Sigmoid colon (tissue), 7 donors: Measurements from ENCODE around the gene CLEC16A. TPM values are rescaled to one million over a fixed set of nuclear protein-coding genes. Genes with fewer than 3 reads are reported as not detected.
A peak's percentile ranks its signal among the peaks of the same experiment; 100 is the strongest.

ENCODE experiments used
- DNase-seq: peaks from one replicate; pipeline ENCODE4 v3.0.0-alpha.2; 2019
- H3K27ac ChIP-seq, 4 donors: fragments of 200-600 bp; sonication (generic); one replicate each; pipeline ENCODE4 v1.5.1; 2016 to 2019; ENCODE audit warnings: mild to moderate bottlenecking in 1 of 4
- H3K27me3 ChIP-seq, 3 donors: fragments of 200-600 bp; sonication (generic); one replicate each; pipeline ENCODE4 v1.5.1; 2019; ENCODE audit warnings: mild to moderate bottlenecking in 1 of 3
- H3K36me3 ChIP-seq, 4 donors: fragments of 200-600 bp; sonication (generic); one replicate each; pipeline ENCODE4 v1.5.1; 2016 to 2019
- H3K4me1 ChIP-seq, 4 donors: fragments of 200-600 bp; sonication (generic); one replicate each; pipeline ENCODE4 v1.5.1; 2017 to 2019
- H3K4me3 ChIP-seq, 4 donors: fragments of 200-600 bp; sonication (generic); one replicate each; pipeline ENCODE4 v1.5.1; 2017 to 2019; ENCODE audit warnings: mild to moderate bottlenecking in 2 of 4, moderate library complexity in 1 of 4
- H3K9me3 ChIP-seq, 4 donors: fragments of 200-600 bp in 3 of 4; sonication (generic) in 3 of 4; one replicate each; pipeline versions ENCODE4 v1.5.1 to v1.6.1; 2013 to 2019
- EP300 ChIP-seq, 4 donors: sonication (generic); formaldehyde crosslinking; IDR thresholded peaks; one replicate each; pipeline ENCODE4 v1.6.1; 2017; ENCODE audit warnings: antibody characterized with exemption in 4 of 4
- POLR2A ChIP-seq, 2 donors: fragments of 450-650 bp; IDR thresholded peaks; one replicate each; pipeline ENCODE4 v1.6.1; 2016; ENCODE audit warnings: antibody characterized with exemption in 2 of 2, mild to moderate bottlenecking in 2 of 2, moderate library complexity in 2 of 2
- POLR2AphosphoS5 ChIP-seq, 4 donors: sonication (generic); formaldehyde crosslinking; IDR thresholded peaks; one replicate each; pipeline ENCODE4 v1.6.1; 2017; ENCODE audit warnings: antibody characterized with exemption in 4 of 4
- WGBS, 2 donors: extraction: QIAGEN DNeasy Blood & Tissue Kit; methylation state at CpG; one replicate each; pipeline ENCODE4 v1.1.7; 2013; 5-methylcytosine and 5-hydroxymethylcytosine counted together
- intact Hi-C: fragments of 100-400 bp; cut with DNase I; formaldehyde crosslinking; loops from one replicate; pipeline ENCODE4 v1.15.1; 2023
- polyA plus RNA-seq, 3 donors: library from polyadenylated mRNA; stranded (reverse); fragments of 200-250 nt; gene quantifications; one replicate each; pipeline ENCODE4 v1.2.3, GENCODE V29; 2013
- total RNA-seq, 4 donors: library from RNA; depleted of rRNA; stranded (reverse); fragments of >200 nt; gene quantifications; one replicate each; pipeline ENCODE4 v1.1.0, GENCODE V29; 2016
- TF ChIP-seq, protein P1 (sequence below), 4 experiments: fragments of 450-650 bp in 3 of 4; fragments of 200-600 bp in 1 of 4; IDR thresholded peaks; one replicate each; pipeline ENCODE4 v1.5.1; 2016 to 2019; ENCODE audit warnings: antibody characterized with exemption in 4 of 4, mild to moderate bottlenecking in 3 of 4, moderate library complexity in 2 of 4
- donor health status: healthy with polysubstance abuse.
- donor health status: Bipolar disorder and iron deficiency.
- donor health status: healthy.

The CLEC16A gene
- total and polyA plus RNA-seq, 7 donors: 9.6 to 35.2 (median 24.6) TPM

DNA sequence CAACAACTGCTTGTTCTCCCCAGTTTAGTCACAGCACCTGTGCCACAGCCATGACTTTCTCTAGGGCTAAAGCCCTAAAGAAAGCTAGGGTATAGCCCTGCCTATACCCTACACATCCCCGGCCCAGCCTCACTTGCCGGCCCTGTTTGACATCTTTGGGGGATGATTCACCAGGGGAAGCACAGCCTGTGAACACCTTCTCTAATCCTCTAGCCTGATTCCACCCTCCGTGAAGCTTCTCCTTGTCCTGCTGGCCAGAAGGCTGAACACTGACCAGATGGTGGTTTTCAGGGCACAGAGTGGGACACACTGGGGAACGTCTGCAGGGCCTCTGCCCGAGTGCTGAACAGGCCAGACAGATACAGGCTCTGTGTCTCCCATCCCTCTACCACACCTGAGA, 6.0 kb downstream of the CLEC16A start:
- DNase-seq: no peak
- intact Hi-C loops: no loop called here
- Histone ChIP-seq H3K4me3 (no peak overlapping the region), H3K4me1 (peaks cover 0 to 50% (median 37%) of the 10 kb centered on the region in 4 donors), H3K27me3 (no peaks in the 10 kb centered on the region), H3K9me3 (no peaks in the 10 kb centered on the region), H3K27ac (no peak overlapping the region), H3K36me3 (no peaks in the 10 kb centered on the region)
- 76 to 81% methylated on average over 5 of the region's 5 CpGs for whole genome bisulfite sequencing, 2 donors
- no peak for TF ChIP-seq POLR2A (IDR thresholded peaks at IDR 0.05)

DNA sequence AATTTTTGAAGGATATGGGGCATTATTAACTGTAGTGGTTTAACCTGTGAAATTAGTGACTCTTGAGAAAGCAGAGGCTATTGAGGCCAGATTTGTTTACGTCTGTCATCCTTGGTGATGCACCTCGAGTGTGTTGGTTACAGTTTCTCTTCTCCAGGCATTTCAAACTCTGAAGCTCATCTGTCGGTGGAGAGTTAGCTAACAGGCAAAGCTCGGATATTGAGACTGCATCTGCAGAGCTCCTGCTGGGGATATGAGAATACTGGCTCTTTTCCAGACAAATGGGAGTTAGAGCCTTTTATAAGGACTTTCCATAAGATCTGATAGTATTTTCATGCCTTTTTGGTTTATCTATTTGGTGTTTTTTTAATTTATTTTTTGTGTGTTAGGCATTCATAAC, 6.7 kb downstream of the CLEC16A start:
- Histone ChIP-seq H3K27me3 (no peaks in the 10 kb centered on the region), H3K9me3 (no peaks in the 10 kb centered on the region), H3K4me3 (no peak overlapping the region), H3K36me3 (no peaks in the 10 kb centered on the region), H3K4me1 (peaks cover 0 to 44% (median 31%) of the 10 kb centered on the region in 4 donors), H3K27ac (no peak overlapping the region)
- no peak for DNase-seq
- TF ChIP-seq, protein P1, sequence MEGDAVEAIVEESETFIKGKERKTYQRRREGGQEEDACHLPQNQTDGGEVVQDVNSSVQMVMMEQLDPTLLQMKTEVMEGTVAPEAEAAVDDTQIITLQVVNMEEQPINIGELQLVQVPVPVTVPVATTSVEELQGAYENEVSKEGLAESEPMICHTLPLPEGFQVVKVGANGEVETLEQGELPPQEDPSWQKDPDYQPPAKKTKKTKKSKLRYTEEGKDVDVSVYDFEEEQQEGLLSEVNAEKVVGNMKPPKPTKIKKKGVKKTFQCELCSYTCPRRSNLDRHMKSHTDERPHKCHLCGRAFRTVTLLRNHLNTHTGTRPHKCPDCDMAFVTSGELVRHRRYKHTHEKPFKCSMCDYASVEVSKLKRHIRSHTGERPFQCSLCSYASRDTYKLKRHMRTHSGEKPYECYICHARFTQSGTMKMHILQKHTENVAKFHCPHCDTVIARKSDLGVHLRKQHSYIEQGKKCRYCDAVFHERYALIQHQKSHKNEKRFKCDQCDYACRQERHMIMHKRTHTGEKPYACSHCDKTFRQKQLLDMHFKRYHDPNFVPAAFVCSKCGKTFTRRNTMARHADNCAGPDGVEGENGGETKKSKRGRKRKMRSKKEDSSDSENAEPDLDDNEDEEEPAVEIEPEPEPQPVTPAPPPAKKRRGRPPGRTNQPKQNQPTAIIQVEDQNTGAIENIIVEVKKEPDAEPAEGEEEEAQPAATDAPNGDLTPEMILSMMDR (IDR thresholded peaks at IDR 0.05): no peak
- TF ChIP-seq POLR2A (IDR thresholded peaks at IDR 0.05) (no peak), EP300 (IDR thresholded peaks at IDR 0.05) (no peak), POLR2AphosphoS5 (IDR thresholded peaks at IDR 0.05) (no peak)
- 65 to 73% methylated on average over 4 of the region's 4 CpGs for WGBS, 2 donors
- intact Hi-C loops: no loop called here

- TF ChIP-seq POLR2A (IDR thresholded peaks at IDR 0.05) (no peak), POLR2AphosphoS5 (IDR thresholded peaks at IDR 0.05) (no peak), EP300 (IDR thresholded peaks at IDR 0.05) (no peak)
- TF ChIP-seq, protein P1 (IDR thresholded peaks at IDR 0.05): no peak
- intact Hi-C loops: no loop called here
- H3K36me3 ChIP-seq: peaks cover 0 to 8% (median 3%) of the 10 kb centered on the region in 4 donors
- no peak overlapping the region for H3K4me3 ChIP-seq
- H3K9me3 ChIP-seq: no peaks in the 10 kb centered on the region
- WGBS, 2 donors: 90 to 92% methylated on average over 7 of the region's 7 CpGs
- DNase-seq: no peak
- H3K27ac ChIP-seq: no peak overlapping the region
- peaks cover 0 to 25% (median 20%) of the 10 kb centered on the region in 4 donors for H3K4me1 ChIP-seq
- H3K27me3 ChIP-seq: no peaks in the 10 kb centered on the region
These were observed 10.5 kb downstream of the CLEC16A start for GRCh38 chr16:10954903-10955302.

- 75 to 83% methylated on average over 6 of the region's 6 CpGs for WGBS, 2 donors
- intact Hi-C loops: no loop called here
These were observed 13.6 kb downstream of the CLEC16A start for GRCh38 chr16:10957771-10958482.

DNA sequence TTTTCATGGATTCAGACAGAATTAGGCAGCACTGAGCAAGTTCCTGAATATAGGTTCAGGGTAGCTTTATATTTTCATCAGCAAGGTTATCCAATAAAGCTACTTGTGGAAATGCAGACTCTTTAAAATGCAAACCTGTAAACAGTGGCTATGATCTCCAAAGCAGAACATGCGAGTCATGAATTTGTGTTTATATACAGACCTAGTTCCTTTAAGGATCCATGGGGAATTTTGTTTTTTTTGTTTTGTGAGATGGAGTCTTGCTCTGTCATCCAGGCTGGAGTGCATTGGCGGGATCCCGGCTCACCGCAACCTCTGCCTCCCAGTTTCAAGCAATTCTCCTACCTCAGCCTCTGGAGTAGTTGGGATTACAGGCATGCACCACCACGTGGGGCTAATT, 14.8 kb downstream of the CLEC16A start:
- Histone ChIP-seq H3K27ac (peak overlapping the region in 1 of 4 donors; percentile 30), H3K4me3 (no peak overlapping the region), H3K36me3 (peaks cover 0 to 23% (median 13%) of the 10 kb centered on the region in 4 donors), H3K9me3 (no peaks in the 10 kb centered on the region), H3K4me1 (peaks cover 0 to 23% (median 14%) of the 10 kb centered on the region in 4 donors), H3K27me3 (no peaks in the 10 kb centered on the region)
- no peak for DNase-seq
- TF ChIP-seq EP300 (IDR thresholded peaks at IDR 0.05): no peak
- intact Hi-C loops: no loop called here
- WGBS, 2 donors: 89 to 92% methylated on average over 5 of the region's 5 CpGs

More at GRCh38 chr16:10957771-10958482, 13.6 kb downstream of the CLEC16A start:
- TF ChIP-seq POLR2A (IDR thresholded peaks at IDR 0.05): no peak
- Histone ChIP-seq H3K27me3 (no peaks in the 10 kb centered on the region), H3K36me3 (peaks cover 0 to 14% (median 7%) of the 10 kb centered on the region in 4 donors), H3K9me3 (no peaks in the 10 kb centered on the region), H3K4me3 (no peak overlapping the region), H3K27ac (no peak overlapping the region), H3K4me1 (peaks cover 0 to 27% (median 19%) of the 10 kb centered on the region in 4 donors)
- DNase-seq: no peak

DNA sequence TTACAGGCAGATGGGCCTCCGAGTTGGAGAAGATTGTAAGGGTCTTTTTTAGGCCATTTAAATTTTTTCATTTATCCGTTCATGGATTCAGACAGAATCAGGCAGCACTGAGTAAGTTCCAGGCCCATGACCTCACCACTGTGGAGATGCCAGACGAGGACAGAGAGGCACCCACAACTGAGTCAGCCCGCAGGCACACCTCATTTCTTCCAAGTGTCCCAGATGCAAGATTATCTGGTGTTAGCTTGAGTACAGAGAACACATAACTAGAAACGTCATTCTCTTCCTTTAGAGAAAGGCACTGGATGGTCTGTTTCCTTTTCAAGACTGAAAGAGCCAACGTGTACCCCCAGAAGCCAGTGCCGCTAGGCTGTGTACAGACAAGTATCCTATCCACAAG, 16.9 kb downstream of the CLEC16A start:
- intact Hi-C loops: loop anchor here (10.0 kb wide), 2 partner anchors 704 to 834 kb away; partner anchors contain the start of genes SNN and ZC3H7A
- Histone ChIP-seq H3K36me3 (peaks cover 0 to 23% (median 13%) of the 10 kb centered on the region in 4 donors), H3K9me3 (no peaks in the 10 kb centered on the region), H3K4me1 (peaks cover 0 to 27% (median 18%) of the 10 kb centered on the region in 4 donors), H3K4me3 (no peak overlapping the region), H3K27ac (peak overlapping the region; percentile 43 to 82 (median 64)), H3K27me3 (no peaks in the 10 kb centered on the region)
- peak; percentile 82 for DNase-seq
- TF ChIP-seq, protein P1 (IDR thresholded peaks at IDR 0.05): no peak
- TF ChIP-seq POLR2A (IDR thresholded peaks at IDR 0.05): no peak
- peak in 1 of 4 donors; percentile 43 for TF ChIP-seq POLR2AphosphoS5 (IDR thresholded peaks at IDR 0.05)
- peak in 1 of 4 donors; percentile 36 for TF ChIP-seq EP300 (IDR thresholded peaks at IDR 0.05)
- WGBS, 2 donors: 86 to 89% methylated on average over 7 of the region's 7 CpGs
